Prostate gland (tissue), 2 donors: Measurements from ENCODE around the gene HOXC5. TPM values are rescaled to one million over a fixed set of nuclear protein-coding genes. Genes with fewer than 3 reads are reported as not detected.

Experiments
- DNase-seq: peaks from one replicate; pipeline ENCODE4 v3.0.0-alpha.2; 2019; ENCODE audit warnings: low spot score
- H3K27ac ChIP-seq, 2 donors: fragments of 200-600 bp; sonication (generic); 2 replicates each; pipeline ENCODE4 v1.5.1; 2017 to 2019
- H3K27me3 ChIP-seq: fragments of 200-600 bp; sonication (generic); replicated peaks from 2 replicates; pipeline ENCODE4 v1.5.1; 2019; ENCODE audit not compliant: insufficient read depth
- H3K36me3 ChIP-seq, 2 donors: fragments of 200-600 bp; sonication (generic); 1 replicate in 1 of 2; 2 replicates in 1 of 2; pipeline versions ENCODE4 v1.5.1 to v1.8.1; 2017 to 2019
- H3K4me1 ChIP-seq: fragments of 200-600 bp; sonication (generic); replicated peaks from 2 replicates; pipeline ENCODE4 v1.5.1; 2019
- H3K4me3 ChIP-seq, 2 donors: fragments of 200-600 bp; sonication (generic); 2 replicates each; pipeline ENCODE4 v1.5.1; 2017 to 2019
- H3K9me3 ChIP-seq: fragments of 200-600 bp; sonication (generic); 2 replicates; pipeline ENCODE4 v1.5.1; 2017
- CTCF ChIP-seq, 4 experiments: fragments of 200-600 bp in 2 of 4; fragments of 450-650 bp in 2 of 4; sonication (generic) in 2 of 4; IDR thresholded peaks; 1 replicate in 3 of 4; 2 replicates in 1 of 4; pipeline ENCODE4 v1.5.1; 2016 to 2019; ENCODE audit warnings: antibody characterized with exemption in 4 of 4, mild to moderate bottlenecking in 2 of 4, moderate library complexity in 2 of 4
- POLR2A ChIP-seq: fragments of 450-650 bp; IDR thresholded peaks from one replicate; pipeline ENCODE4 v1.6.1; 2016; ENCODE audit warnings: antibody characterized with exemption, mild to moderate bottlenecking
- POLR2AphosphoS5 ChIP-seq: sonication (generic); formaldehyde crosslinking; IDR thresholded peaks from one replicate; pipeline ENCODE4 v1.6.1; 2017; ENCODE audit warnings: antibody characterized with exemption
- WGBS: methylation state at CpG from one replicate; pipeline ENCODE4 v1.1.5; 2018; 5-methylcytosine and 5-hydroxymethylcytosine counted together
- intact Hi-C: fragments of 100-400 bp; cut with DNase I; formaldehyde crosslinking; loops from one replicate; pipeline ENCODE4 v1.14.2; 2022
- total RNA-seq, 2 donors: library from RNA; depleted of rRNA; stranded (reverse); fragments of >200 nt; gene quantifications; one replicate each; pipeline ENCODE4 v1.1.0, GENCODE V29; 2016

Gene HOXC5
- total RNA-seq, 2 donors from 2014 or later, result 2.8 TPM; not detected in 1

GRCh38 chr12:54020591-54021405 lies 12.1 kb upstream of the HOXC5 start:
- peaks cover 62% of the 10 kb centered on the region for H3K27me3 ChIP-seq
- no peak for DNase-seq
- H3K36me3 ChIP-seq, result no peaks in the 10 kb centered on the region
- no peaks in the 10 kb centered on the region for H3K9me3 ChIP-seq
- no peak overlapping the region for H3K4me3 ChIP-seq
- TF ChIP-seq POLR2AphosphoS5 (no peak), POLR2A (no peak), CTCF (IDR thresholded peaks at IDR 0.05) (no peak)
- no peak overlapping the region for H3K27ac ChIP-seq
- intact Hi-C loops, result no loop called here
- 32% methylated on average over 23 of the region's 23 CpGs for WGBS
- H3K4me1 ChIP-seq, result no peaks in the 10 kb centered on the region

- WGBS, result 9% methylated on average over 16 of the region's 16 CpGs
- intact Hi-C loops, result no loop called here
- peaks cover 62% of the 10 kb centered on the region for H3K27me3 ChIP-seq
Observed at GRCh38 chr12:54021432-54022013, 11.3 kb upstream of the HOXC5 start.

GRCh38 chr12:54022960-54023884 lies 9.6 kb upstream of the HOXC5 start:
- H3K27ac ChIP-seq, result no peak overlapping the region
- peaks cover 75% of the 10 kb centered on the region for H3K27me3 ChIP-seq
- no peak for DNase-seq
- no peak for TF ChIP-seq POLR2AphosphoS5
- TF ChIP-seq POLR2A, result no peak
- no peak for TF ChIP-seq CTCF (IDR thresholded peaks at IDR 0.05)
- WGBS, result 23% methylated on average over 8 of the region's 8 CpGs
- no peaks in the 10 kb centered on the region for H3K9me3 ChIP-seq
- H3K4me1 ChIP-seq, result no peaks in the 10 kb centered on the region
- H3K36me3 ChIP-seq, result no peaks in the 10 kb centered on the region
- H3K4me3 ChIP-seq, result no peak overlapping the region
- intact Hi-C loops, result no loop called here

More at GRCh38 chr12:54021432-54022013, 11.3 kb upstream of the HOXC5 start:
- DNase-seq, result no peak
- Histone ChIP-seq H3K4me3 (no peak overlapping the region), H3K4me1 (no peaks in the 10 kb centered on the region), H3K36me3 (no peaks in the 10 kb centered on the region), H3K27ac (no peak overlapping the region), H3K9me3 (no peaks in the 10 kb centered on the region)
- no peak for TF ChIP-seq POLR2A

- Histone ChIP-seq H3K27ac (no peak overlapping the region), H3K36me3 (no peaks in the 10 kb centered on the region), H3K4me3 (no peak overlapping the region), H3K4me1 (no peaks in the 10 kb centered on the region), H3K9me3 (no peaks in the 10 kb centered on the region), H3K27me3 (peaks cover 75% of the 10 kb centered on the region)
- WGBS, result 14% methylated on average over 17 of the region's 17 CpGs
- TF ChIP-seq CTCF (IDR thresholded peaks at IDR 0.05), result no peak
- TF ChIP-seq POLR2A, result no peak
- no peak for TF ChIP-seq POLR2AphosphoS5
- DNase-seq, result no peak
- intact Hi-C loops, result no loop called here
Observed at GRCh38 chr12:54024127-54024526, 8.7 kb upstream of the HOXC5 start.
